ENCODE data around the gene EXO1. TPM values are rescaled to one million over a fixed set of nuclear protein-coding genes. Genes with fewer than 3 reads are reported as not detected.

EXO1 gene
- total and polyA plus RNA-seq, 2 donors (not counting 3 experiments of a cell fraction or from before 2014, with no cell fraction given): 4.1 to 23.5 TPM

- FAIRE-seq: peak; percentile 92
- H3K9ac ChIP-seq (replicated peaks; ENCODE audit: extremely low read depth, insufficient read depth, low read length): no peak overlapping the region
- H3K9me3 ChIP-seq (replicated peaks; ENCODE audit: control insufficient read depth, insufficient read depth, low read length): no peaks in the 10 kb centered on the region
- BruUV-seq (replicated peaks): no TSS peak
- no peak overlapping the region for H3K4me2 ChIP-seq (ENCODE audit: insufficient read depth, low read length)
- no peaks in the 10 kb centered on the region for H4K20me1 ChIP-seq (replicated peaks; ENCODE audit: control insufficient read depth, extremely low read depth, insufficient read depth, low read length)
- POLR2A ChIA-PET: no interaction called here
- H3K79me2 ChIP-seq (ENCODE audit: control insufficient read depth, insufficient read depth, low read length): no peaks in the 10 kb centered on the region
- H3K36me3 ChIP-seq (ENCODE audit: control insufficient read depth in 2 of 2, extremely low read depth in 1 of 2, insufficient read depth in 2 of 2, low read length in 2 of 2): no peaks in the 10 kb centered on the region
- peak; percentile 37 for DNase-seq (ENCODE audit: low read depth, low spot score)
- CTCF ChIA-PET: interaction anchor here (0.6 kb wide), 1 partner anchor 53 kb away, joined by 4 read pairs; no protein-coding TSS in a partner anchor
- H3K27ac ChIP-seq (ENCODE audit: insufficient read depth, low read depth, low read length): peak overlapping the region; percentile 37
- no peak for TF ChIP-seq GATA2 (IDR thresholded peaks at IDR 0.05; ENCODE audit: insufficient read depth, insufficient read length, low read depth, low read length)
- TF ChIP-seq CTCF (IDR thresholded peaks at IDR 0.05; ENCODE audit: extremely low read depth in 1 of 2, insufficient read depth in 1 of 2, low read depth in 1 of 2, low read length in 2 of 2): no peak
- no peak for TF ChIP-seq MAX (IDR thresholded peaks at IDR 0.05; ENCODE audit: insufficient read depth, insufficient read length)
- TF ChIP-seq FOS (IDR thresholded peaks at IDR 0.05; ENCODE audit: borderline replicate concordance, insufficient read depth, low read length): peak; percentile 53
- no peak for TF ChIP-seq POLR2A (IDR thresholded peaks at IDR 0.05; ENCODE audit: low read depth, low read length)
- no peak for TF ChIP-seq JUN (IDR thresholded peaks at IDR 0.05; ENCODE audit: borderline replicate concordance, insufficient read depth, insufficient read length, low read depth)
- no peak for TF ChIP-seq MYC (IDR thresholded peaks at IDR 0.05; ENCODE audit: low read depth, low read length)
- no peak for TF ChIP-seq EZH2 (IDR thresholded peaks at IDR 0.05; ENCODE audit: borderline replicate concordance, low read depth, low read length, severe bottlenecking)
- peak; percentile 34 for TF ChIP-seq POLR2AphosphoS5 (IDR thresholded peaks at IDR 0.05; ENCODE audit: insufficient read depth, low read depth, low read length)
- no peaks in the 10 kb centered on the region for H3K9me1 ChIP-seq (replicated peaks; ENCODE audit: control insufficient read depth, extremely low read depth, insufficient read depth, low read length)
- H3K4me3 ChIP-seq (replicated peaks in 1 of 3; ENCODE audit: insufficient read depth in 1 of 3, low read depth in 1 of 3, low read length in 3 of 3): no peak overlapping the region
- H2AFZ ChIP-seq (ENCODE audit: low read depth, low read length): peak overlapping the region; percentile 71
- peaks cover 5% of the 10 kb centered on the region for H3K4me1 ChIP-seq (ENCODE audit: control insufficient read depth, extremely low read depth, insufficient read depth, low read length)
- intact Hi-C loops (cut with micrococcal nuclease) (loop anchor here (1.0 kb wide), 1 partner anchor 30 kb away; no protein-coding TSS in a partner anchor), dilution Hi-C loops (cut with MboI; ENCODE audit: extremely low pct_ligation_motif_present, low sequenced_read_pairs) (no loop called here)
- H3K27me3 ChIP-seq (ENCODE audit: control insufficient read depth in 2 of 2, insufficient read depth in 2 of 2, low read length in 2 of 2): no peaks in the 10 kb centered on the region
Measured at GRCh38 chr1:241926141-241926540, 78.1 kb downstream of the EXO1 start.
